ENCODE measurements around the gene USP49.

The USP49 gene

DNA sequence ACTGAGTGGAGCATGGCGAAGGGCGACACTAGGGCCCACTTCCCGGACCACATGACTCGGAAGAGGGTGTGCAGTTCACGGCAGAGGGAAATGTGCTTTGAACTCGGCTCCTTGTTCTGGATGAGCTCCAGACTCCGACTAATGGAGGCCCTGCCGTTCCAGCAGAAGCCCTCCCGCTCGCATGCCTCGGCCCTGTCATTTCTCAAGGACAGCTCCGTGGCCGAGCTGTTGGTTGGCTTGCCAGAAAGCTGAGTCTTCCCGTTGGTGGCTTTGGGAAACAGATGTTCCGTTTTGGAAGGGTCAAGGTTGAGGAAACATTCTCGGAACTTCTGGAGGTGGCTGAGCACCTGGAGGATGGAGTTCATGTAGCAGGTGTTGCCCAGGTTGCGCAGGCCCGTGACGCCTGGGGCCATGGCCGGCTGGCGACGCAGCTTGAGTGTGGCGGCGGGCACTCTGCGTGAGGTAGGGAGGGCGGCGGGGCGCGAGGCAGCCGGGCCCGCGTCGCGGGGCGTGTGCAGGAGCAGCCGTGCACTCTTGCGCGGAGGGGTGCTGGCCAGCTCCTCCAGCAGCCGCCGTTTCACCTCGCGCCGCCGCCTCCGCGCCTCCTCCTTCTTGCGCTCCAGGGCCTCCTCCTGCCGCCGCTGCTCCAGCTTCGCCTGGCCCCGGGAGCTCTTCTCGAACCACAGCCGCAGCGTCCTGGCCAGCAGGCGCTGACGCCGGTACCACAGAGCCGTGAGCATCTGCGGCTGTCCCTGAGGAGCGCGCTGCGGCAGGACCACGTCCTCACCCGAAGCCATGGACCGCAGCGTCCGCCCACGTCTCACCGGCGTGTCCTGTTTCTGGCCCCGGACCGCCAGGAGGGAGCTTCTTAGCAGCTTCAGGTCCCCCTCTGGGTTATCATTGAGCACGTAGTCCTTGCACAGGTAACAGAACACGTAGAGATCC is 89.1 kb downstream of the USP49 start:
- DNase-seq = no peak

- no peak for DNase-seq
These were observed 93.8 kb downstream of the USP49 start for GRCh38 chr6:41801380-41801779.

GRCh38 chr6:41799559-41799911 is 95.6 kb downstream of the USP49 start:
- no peak for DNase-seq

DNA sequence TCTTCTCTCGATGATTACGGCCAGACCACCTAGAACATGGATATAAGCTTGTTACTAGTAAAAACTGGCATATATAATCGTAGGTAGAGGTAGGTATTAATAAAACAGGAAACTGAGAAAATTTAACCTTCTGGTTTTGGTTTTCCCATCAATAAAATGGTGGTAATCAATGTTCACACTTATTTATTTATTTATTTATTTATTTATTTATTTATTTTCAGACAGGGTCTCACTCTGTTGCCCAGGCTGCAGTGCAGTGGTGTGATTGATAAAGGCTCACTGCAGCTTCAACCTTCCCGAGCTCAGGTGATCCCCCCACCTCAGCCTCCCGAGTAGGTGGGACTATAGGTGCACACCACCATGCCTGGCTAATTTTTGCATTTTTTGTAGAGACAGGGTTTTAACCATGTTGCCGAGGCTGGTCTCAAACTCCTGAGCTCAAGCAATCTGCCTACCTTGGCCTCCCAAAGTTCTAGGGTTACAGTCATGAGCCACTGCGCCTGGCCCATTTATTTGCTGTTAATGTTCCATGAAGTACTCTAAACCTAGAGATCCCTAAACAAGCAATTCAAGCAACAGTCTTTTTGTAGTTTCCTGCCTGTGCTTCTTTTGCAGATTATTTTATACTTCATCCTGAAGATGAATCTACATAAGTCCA is 96.1 kb downstream of the USP49 start:
- no peak for DNase-seq

- DNase-seq = no peak
These were observed 98.7 kb downstream of the USP49 start for GRCh38 chr6:41796474-41796873.

- no peak for DNase-seq
These were observed 103.2 kb downstream of the USP49 start for GRCh38 chr6:41791984-41792383.

GRCh38 chr6:41791305-41791704 is 103.9 kb downstream of the USP49 start:
- DNase-seq = no peak

DNA sequence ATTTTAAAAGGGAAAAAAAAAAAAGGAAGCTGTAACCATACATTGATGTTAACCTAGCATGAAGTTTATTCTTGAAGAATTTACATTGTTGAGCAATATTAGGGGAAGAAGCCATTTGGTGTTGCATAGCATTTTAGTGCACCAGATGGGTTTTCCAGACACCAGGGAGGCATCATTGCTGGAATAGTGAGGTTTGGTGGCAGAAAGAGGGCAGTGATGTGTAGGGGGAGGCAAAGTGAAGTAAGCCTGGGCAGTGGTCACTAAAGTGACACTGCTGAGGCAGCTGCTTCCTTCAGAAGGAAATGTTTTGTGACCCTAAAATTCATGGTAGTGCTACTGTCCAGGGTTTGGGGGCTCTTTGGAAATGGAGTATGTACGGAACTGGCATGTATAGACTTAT is 105.1 kb downstream of the USP49 start:
- no peak for DNase-seq

DNA sequence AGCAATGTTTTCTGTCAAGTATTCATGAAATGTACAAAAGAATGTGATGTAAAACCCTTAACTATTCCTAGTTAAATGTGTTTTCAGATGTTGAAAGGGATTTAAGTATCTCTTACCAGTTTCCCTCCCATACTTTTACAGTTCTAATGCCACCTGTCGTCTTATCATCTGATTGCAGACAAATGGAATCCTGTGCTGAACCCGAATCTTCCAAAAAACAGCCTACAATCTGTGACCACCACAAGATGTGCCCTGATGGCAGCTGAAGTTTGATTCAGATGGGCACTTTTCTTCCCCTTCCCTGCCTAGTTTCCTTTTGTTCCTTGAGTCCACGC is 105.8 kb downstream of the USP49 start:
- no peak for DNase-seq

DNA sequence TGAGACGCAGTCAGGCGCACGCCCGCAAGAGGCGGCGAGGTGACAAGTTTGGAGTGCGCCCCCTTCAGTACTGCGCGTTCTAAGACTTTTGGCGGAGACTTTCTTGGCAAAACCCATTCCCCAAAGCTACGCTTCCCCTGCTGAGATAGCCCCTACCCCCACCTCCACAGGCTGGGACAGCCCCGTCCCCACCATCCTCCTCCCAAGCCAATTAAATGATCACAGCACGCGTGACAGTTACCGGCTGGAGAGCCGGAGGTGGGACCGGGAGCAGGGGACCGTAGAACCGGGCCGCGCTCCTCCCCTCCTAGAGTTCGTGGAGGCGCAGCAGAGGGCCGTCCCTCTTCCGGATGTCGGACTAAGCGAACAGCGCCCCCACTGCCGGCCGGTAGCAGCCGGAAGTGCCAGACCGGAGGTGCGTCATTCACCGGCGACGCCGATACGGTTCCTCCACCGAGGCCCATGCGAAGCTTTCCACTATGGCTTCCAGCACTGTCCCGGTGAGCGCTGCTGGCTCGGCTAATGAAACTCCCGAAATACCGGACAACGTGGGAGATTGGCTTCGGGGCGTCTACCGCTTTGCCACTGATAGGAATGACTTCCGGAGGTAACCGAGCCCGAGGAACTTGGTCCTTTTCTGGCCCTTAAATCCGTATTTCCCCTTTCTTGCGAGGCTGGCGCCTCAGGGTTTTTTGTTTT is 107.8 kb downstream of the USP49 start, which contains the start of gene TOMM6:
TOMM6 (plus strand) TSS at position 476 of the 699 bp plus-strand sequence; CDS start at position 480, 4 bp downstream.
- peak; percentile 89 to 92 (median 92) for DNase-seq

DNA sequence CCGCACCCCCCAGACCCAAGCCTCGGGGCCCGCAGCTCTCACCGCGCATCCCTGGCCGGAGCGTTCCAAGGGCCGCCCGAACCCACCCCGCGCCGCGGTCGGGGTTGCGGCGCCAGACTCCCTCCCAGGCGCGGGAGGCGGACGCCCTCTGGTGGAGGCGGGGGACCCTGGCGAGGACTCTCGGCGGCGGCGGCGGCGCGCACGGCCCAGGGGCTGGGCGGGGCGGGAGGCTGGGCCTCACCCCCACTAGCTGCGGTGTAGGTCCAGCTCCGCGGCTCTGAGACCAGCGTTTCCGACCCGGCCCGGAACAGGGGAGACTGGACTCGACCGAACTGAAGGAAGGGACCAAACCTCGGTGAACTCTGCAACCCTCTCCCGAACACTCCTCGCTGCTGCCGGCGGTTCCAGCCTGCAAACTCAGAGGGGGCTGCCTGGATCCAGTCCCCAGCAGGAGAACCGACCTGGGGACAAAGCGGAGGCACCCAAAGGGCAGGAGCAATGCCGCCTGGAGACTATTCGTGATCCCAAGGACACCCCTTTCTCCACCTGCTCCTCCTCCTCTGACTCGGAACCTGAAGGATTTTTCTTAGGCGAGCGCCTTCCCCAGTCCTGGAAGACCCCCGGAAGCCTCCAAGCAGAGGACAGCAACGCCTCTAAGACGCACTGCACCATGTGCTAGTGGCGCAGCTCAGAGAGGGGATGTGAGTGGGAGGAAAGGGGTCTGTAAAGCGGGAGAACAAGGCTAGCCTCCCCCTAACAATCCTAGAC is 108.5 kb downstream of the USP49 start:
- peak; percentile 72 to 90 (median 82) for DNase-seq

GRCh38 chr6:41785689-41786450 is 109.3 kb downstream of the USP49 start:
- no peak for DNase-seq

DNA sequence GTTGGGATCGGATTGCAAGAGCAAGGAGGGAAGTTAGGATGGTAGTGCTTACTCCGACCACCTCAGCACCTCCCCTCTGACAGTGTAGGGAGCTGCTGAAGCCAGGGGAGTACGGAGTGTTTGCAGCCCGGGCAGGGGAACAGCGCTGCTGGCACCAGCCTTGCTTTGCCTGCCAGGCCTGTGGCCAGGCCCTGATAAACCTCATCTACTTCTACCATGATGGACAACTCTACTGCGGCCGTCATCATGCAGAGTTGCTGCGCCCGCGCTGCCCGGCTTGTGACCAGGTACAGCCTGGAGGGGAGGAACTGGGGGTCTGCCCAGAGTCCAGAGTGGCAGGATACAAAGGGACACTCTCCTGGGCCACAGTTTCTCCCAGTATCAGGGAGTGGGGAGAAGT is 109.9 kb downstream of the USP49 start:
- DNase-seq = no peak

DNA sequence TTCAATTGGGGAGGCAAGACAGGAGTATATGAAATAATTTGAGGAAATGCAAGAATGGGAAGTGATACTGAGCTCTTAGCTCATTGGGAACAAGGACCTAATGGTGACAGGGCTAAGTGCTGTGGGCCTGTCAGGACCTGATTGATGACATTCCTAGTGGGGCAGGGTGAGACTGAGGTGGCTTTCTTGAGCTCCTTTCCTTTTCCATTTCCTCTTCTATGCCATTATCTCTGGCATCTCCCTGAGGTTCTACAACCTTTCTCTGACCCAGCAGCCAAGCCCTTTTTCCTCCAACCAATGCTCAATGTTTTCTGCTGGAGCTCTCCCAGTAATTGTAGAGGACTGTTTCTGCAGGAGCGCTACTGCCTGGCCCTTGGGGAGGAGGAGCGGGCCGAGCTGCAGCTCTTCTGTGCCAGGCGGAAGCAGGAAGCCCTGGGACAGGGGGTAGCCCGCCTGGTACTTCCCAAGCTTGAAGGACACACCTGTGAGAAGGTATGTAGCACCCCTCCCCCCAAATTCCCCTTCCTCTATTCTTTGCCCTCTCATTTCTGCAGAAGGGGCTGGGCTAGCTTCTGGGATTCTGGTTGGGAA is 110.5 kb downstream of the USP49 start:
- no peak for DNase-seq

DNA sequence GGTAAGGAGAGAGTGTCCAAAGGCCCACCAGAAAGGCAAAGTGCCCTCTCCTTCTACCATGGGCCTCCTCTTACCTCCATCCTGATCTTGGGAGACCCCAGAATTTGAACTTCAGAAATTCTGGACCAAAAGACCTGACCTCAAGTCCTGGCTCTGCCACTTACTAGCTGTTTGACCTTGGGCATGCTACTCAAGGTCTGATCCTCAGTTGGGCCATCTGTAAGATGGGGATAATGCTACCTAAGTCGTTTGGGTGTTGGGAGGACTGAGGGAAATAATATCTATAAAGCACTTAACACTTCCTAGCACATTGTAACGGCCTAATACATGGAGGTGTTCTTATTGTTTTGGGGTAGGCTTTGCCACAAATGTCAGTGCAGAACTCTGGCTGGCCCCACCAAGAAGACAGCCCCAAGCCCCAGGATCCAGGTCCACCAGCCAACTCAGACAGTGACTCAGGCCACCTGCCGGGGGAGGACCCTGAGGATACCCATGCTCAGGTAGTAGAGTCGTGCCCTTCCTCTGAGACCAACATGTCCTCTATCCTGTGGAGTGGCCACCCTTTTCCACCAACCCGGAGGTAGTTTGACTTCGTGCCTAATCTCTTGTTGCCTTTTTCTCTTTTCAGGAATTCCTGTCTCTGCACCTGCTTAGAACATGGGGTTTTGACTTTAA is 111.9 kb downstream of the USP49 start:
- no peak for DNase-seq

GRCh38 chr6:41781366-41781730 is 113.8 kb downstream of the USP49 start:
- no peak for DNase-seq

- no peak for DNase-seq
These were observed 114.4 kb downstream of the USP49 start, which contains the start of gene PRICKLE4 for GRCh38 chr6:41780551-41781365. Gene PRICKLE4, plus strand, starts transcription at chr6:41780782. Its CDS starts 2,692 bp downstream, at chr6:41783474.

DNA sequence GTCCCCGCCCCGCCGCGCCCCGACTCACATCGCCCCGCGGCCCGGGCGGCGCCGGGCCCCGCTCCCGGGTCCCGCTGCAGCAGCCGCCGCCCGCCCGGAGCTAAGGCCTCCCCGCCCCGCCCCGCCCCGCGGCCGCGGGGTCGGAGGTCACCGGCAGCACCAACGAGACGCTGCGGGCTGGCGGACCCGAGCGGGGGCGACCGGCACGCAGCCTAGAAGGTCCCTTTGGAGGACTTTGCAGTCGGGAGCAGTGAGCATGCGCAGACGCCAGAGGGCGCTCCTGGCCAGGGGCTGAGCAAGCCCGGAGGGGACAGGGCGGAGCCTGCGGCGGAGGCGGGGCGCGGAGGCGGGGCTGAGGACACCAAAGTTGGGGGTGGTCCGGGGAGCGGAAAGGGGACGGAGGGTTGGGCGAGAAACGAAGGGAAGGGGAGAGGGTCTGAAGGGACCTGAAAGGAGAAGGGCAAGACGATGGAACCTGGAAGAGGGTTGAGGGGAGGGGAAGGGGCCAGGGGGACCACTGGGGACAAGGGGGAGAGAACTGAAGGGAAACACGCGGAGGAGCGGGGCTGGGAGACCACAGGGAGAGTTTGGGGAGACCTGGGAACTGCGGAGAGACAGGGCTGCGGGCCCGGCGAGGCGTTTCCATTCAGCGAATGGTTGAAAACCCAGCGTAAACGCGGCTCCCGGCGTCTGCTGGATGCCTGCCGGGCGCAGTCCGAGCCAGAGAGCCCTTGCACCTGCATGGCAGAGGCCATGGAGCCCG is 115.2 kb downstream of the USP49 start, which contains the start of gene FRS3:
FRS3 (minus strand) TSS at position 113 of the 763 bp plus-strand sequence. CDS start 2,913 bp downstream, outside the sequence.
- peak; percentile 99 to 100 (median 100) for DNase-seq

GRCh38 chr6:41779336-41779735 is 115.8 kb downstream of the USP49 start:
- DNase-seq = peak in 1 of 4 experiments; percentile 40
